Osteocyte (in vitro differentiated cells): Measurements from ENCODE around the gene RBM4. TPM values are rescaled to one million over a fixed set of nuclear protein-coding genes. Genes with fewer than 3 reads are reported as not detected.
A peak's percentile ranks its signal among the peaks of the same experiment; 100 is the strongest.

Experiments
- DNase-seq: peaks from one replicate; pipeline ENCODE4 v3.0.0; 2021; ENCODE audit warnings: mixed read lengths; ENCODE audit not compliant: unreplicated experiment; ENCODE audit errors: extremely low spot score
- H3K27ac Mint-ChIP-seq: one replicate; pipeline ENCODE4 v1.8.0; 2021; ENCODE audit warnings: mild to moderate bottlenecking, mixed read lengths; ENCODE audit not compliant: unreplicated experiment
- H3K27me3 Mint-ChIP-seq: one replicate; pipeline ENCODE4 v1.8.0; 2021; ENCODE audit warnings: mixed read lengths; ENCODE audit not compliant: unreplicated experiment
- H3K36me3 Mint-ChIP-seq: one replicate; pipeline ENCODE4 v1.8.0; 2021; ENCODE audit warnings: mixed read lengths; ENCODE audit not compliant: unreplicated experiment
- H3K4me1 Mint-ChIP-seq: one replicate; pipeline ENCODE4 v1.8.0; 2021; ENCODE audit warnings: mixed read lengths; ENCODE audit not compliant: unreplicated experiment
- H3K4me3 Mint-ChIP-seq: one replicate; pipeline ENCODE4 v1.8.0; 2021; ENCODE audit warnings: mild to moderate bottlenecking, moderate library complexity, mixed read lengths; ENCODE audit not compliant: unreplicated experiment
- H3K9me3 Mint-ChIP-seq: one replicate; pipeline ENCODE4 v1.8.0; 2021; ENCODE audit warnings: mixed read lengths; ENCODE audit not compliant: unreplicated experiment
- total RNA-seq: library from RNA; stranded (reverse); gene quantifications from 2 replicates; pipeline ENCODE4 v1.2.1, GENCODE V29; 2021
- TF ChIP-seq, protein P1 (sequence below): fragments of 200-600 bp; sonication (generic); IDR thresholded peaks from 2 replicates; pipeline ENCODE4 v1.5.0; 2021; ENCODE audit warnings: antibody characterized with exemption, mild to moderate bottlenecking, moderate library complexity

Gene RBM4
- total RNA-seq, 1 donor from 2014 or later: 158 TPM

GRCh38 chr11:66592457-66593302, 45.8 kb upstream of the RBM4 start, which contains the start of the genes CCDC87 and CCS:
CCDC87 (minus strand) TSS chr11:66593063; CDS start chr11:66593015, 48 bp downstream.
CCS (plus strand) TSS chr11:66593185; CDS start chr11:66593262, 77 bp downstream.
- Mint-ChIP-seq H3K9me3 (no peaks in the 10 kb centered on the region), H3K27ac (peak within 1 kb of the TSS; percentile 99), H3K4me3 (peak within 1 kb of the TSS; percentile 100), H3K36me3 (peaks cover 2% of the 10 kb centered on the region), H3K27me3 (no peaks in the 10 kb centered on the region), H3K4me1 (peaks cover 30% of the 10 kb centered on the region)
- DNase-seq: peak; percentile 99
- TF ChIP-seq, protein P1, sequence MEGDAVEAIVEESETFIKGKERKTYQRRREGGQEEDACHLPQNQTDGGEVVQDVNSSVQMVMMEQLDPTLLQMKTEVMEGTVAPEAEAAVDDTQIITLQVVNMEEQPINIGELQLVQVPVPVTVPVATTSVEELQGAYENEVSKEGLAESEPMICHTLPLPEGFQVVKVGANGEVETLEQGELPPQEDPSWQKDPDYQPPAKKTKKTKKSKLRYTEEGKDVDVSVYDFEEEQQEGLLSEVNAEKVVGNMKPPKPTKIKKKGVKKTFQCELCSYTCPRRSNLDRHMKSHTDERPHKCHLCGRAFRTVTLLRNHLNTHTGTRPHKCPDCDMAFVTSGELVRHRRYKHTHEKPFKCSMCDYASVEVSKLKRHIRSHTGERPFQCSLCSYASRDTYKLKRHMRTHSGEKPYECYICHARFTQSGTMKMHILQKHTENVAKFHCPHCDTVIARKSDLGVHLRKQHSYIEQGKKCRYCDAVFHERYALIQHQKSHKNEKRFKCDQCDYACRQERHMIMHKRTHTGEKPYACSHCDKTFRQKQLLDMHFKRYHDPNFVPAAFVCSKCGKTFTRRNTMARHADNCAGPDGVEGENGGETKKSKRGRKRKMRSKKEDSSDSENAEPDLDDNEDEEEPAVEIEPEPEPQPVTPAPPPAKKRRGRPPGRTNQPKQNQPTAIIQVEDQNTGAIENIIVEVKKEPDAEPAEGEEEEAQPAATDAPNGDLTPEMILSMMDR: peak; percentile 80

- no peaks in the 10 kb centered on the region for H3K9me3 Mint-ChIP-seq
- H3K27me3 Mint-ChIP-seq: no peaks in the 10 kb centered on the region
- peaks cover 30% of the 10 kb centered on the region for H3K4me1 Mint-ChIP-seq
- TF ChIP-seq, protein P1: no peak
- peak overlapping the region; percentile 100 for H3K4me3 Mint-ChIP-seq
- no peak for DNase-seq
- H3K27ac Mint-ChIP-seq: peak overlapping the region; percentile 99
- H3K36me3 Mint-ChIP-seq: peaks cover 2% of the 10 kb centered on the region
Observed at GRCh38 chr11:66593303-66593635, 45.2 kb upstream of the RBM4 start.

- Mint-ChIP-seq H3K4me3 (peak overlapping the region; percentile 100), H3K27ac (peak overlapping the region; percentile 99), H3K36me3 (peaks cover 2% of the 10 kb centered on the region), H3K27me3 (no peaks in the 10 kb centered on the region), H3K9me3 (no peaks in the 10 kb centered on the region), H3K4me1 (peaks cover 30% of the 10 kb centered on the region)
- no peak for DNase-seq
- TF ChIP-seq, protein P1: no peak
Observed at GRCh38 chr11:66593650-66594049, 44.9 kb upstream of the RBM4 start.

DNA sequence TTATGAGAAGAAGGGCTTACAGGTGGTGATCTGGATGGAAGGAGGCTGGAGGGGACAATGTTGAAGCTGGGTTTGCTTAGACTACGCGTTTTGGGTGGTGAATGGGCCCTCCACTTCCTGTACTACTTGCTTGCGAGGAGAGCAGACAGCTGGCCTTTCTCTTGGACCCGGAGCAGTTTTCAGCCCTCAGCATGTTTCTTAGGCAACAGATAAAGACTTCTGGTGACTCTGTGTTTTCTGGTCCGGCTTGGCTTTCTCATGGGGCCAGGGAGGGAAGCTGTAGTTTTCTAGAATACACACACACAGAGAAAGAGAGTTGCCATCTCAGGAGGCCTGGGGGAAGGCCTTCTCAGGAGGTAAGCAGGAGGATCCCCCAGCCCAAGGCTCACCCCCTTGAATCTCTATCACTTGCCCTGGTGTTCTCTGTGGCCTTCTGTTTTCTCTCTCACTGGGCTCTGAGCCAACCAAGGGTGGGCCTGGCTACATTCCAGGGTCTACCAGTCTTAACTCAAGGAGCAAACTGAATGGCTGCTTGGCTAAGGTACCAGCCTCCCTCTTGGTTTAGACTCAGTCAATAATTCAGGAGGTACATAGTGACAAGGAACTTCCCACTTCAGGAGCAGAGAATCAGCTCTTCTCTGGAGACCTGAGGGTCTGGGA, 43.1 kb upstream of the RBM4 start:
- TF ChIP-seq, protein P1: no peak
- Mint-ChIP-seq H3K9me3 (no peaks in the 10 kb centered on the region), H3K36me3 (peaks cover 4% of the 10 kb centered on the region), H3K27me3 (no peaks in the 10 kb centered on the region), H3K4me1 (peaks cover 34% of the 10 kb centered on the region), H3K4me3 (peak overlapping the region; percentile 5), H3K27ac (peak overlapping the region; percentile 46)
- DNase-seq: no peak

DNA sequence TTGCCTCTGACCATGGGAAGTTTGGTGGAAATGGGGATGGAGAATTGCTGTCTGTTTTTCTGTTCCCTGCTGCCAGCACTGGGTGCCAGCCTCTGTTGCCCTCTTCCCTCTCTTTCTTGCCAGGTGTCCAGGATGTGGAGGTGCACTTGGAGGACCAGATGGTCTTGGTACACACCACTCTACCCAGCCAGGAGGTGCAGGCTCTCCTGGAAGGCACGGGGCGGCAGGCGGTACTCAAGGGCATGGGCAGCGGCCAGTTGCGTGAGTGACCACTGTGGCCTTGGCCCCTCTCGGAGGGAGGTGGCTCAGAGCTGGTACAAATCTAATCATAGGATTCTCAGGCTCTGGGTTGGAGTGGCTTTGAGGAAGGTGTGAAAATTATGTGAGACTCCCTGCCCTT, 39.5 kb upstream of the RBM4 start:
- H3K27ac Mint-ChIP-seq: no peak overlapping the region

More for the DNA sequence above, 39.5 kb upstream of the RBM4 start:
- Mint-ChIP-seq H3K4me1 (peaks cover 43% of the 10 kb centered on the region), H3K9me3 (no peaks in the 10 kb centered on the region), H3K36me3 (peaks cover 5% of the 10 kb centered on the region), H3K27me3 (no peaks in the 10 kb centered on the region), H3K4me3 (no peak overlapping the region)
- TF ChIP-seq, protein P1: no peak
- DNase-seq: no peak
